SK-N-SH treated with all-trans-retinoic acid at 6 μM for 48 hours (cell line): ENCODE measurements around the gene SFXN2.

ENCODE experiments used
- ATAC-seq: fragments of 200-7000 bp; cut with Tn5 transposase; 3 replicates; pipeline ENCODE4 v1.9.1; 2020; ENCODE audit warnings: mild to moderate bottlenecking, moderate library complexity
- ARNTL ChIP-seq: fragments of 450-650 bp; formaldehyde crosslinking; IDR thresholded peaks from 2 replicates; pipeline ENCODE4 v1.5.0; 2020; ENCODE audit warnings: low read depth, mild to moderate bottlenecking, moderate library complexity, borderline replicate concordance
- CREB5 ChIP-seq: fragments of 250-450 bp; sonication (Bioruptor Pico); IDR thresholded peaks from 2 replicates; pipeline ENCODE4 v1.5.1; 2020; ENCODE audit warnings: low read depth, mild to moderate bottlenecking, moderate library complexity
- CSRNP3 ChIP-seq: fragments of 250-450 bp; sonication (Bioruptor Pico); IDR thresholded peaks from 2 replicates; pipeline ENCODE4 v1.5.1; 2021; ENCODE audit warnings: mild to moderate bottlenecking, moderate library complexity
- ESRRG ChIP-seq: fragments of 250-450 bp; sonication (Bioruptor Pico); IDR thresholded peaks from 2 replicates; pipeline ENCODE4 v1.6.1; 2021; ENCODE audit warnings: mild to moderate bottlenecking
- GLIS3 ChIP-seq: fragments of 250-450 bp; sonication (Bioruptor Pico); IDR thresholded peaks from 2 replicates; pipeline ENCODE4 v1.5.0; 2020; ENCODE audit warnings: mild to moderate bottlenecking, moderate library complexity
- OSR1 ChIP-seq: fragments of 250-450 bp; sonication (Bioruptor Pico); IDR thresholded peaks from 2 replicates; pipeline ENCODE4 v1.8.0; 2022; ENCODE audit warnings: moderate library complexity, mild to moderate bottlenecking, inconsistent platforms
- PPARA ChIP-seq: fragments of 250-450 bp; sonication (Bioruptor Pico); IDR thresholded peaks from 2 replicates; pipeline ENCODE4 v1.5.0; 2020; ENCODE audit warnings: mild to moderate bottlenecking, borderline replicate concordance
- RARB ChIP-seq: fragments of 250-450 bp; sonication (Bioruptor Pico); IDR thresholded peaks from 2 replicates; pipeline ENCODE4 v1.8.0; 2021; ENCODE audit warnings: mild to moderate bottlenecking, moderate library complexity
- SNAI2 ChIP-seq: fragments of 250-450 bp; sonication (Bioruptor Pico); IDR thresholded peaks from 2 replicates; pipeline ENCODE4 v1.5.0; 2020; ENCODE audit warnings: mild to moderate bottlenecking, moderate library complexity
- TOX ChIP-seq: fragments of 250-450 bp; sonication (Bioruptor Pico); IDR thresholded peaks from 2 replicates; pipeline ENCODE4 v1.8.0; 2021; ENCODE audit warnings: mild to moderate bottlenecking, moderate library complexity, borderline replicate concordance
- TSHZ2 ChIP-seq: fragments of 250-450 bp; sonication (Bioruptor Pico); IDR thresholded peaks from 2 replicates; pipeline ENCODE4 v1.5.0; 2020; ENCODE audit warnings: mild to moderate bottlenecking, moderate library complexity
- ZC3H10 ChIP-seq: fragments of 250-450 bp; sonication (Bioruptor Pico); IDR thresholded peaks from 2 replicates; pipeline ENCODE4 v1.5.1; 2021; ENCODE audit warnings: mild to moderate bottlenecking, moderate library complexity
- ZFP3 ChIP-seq: fragments of 250-450 bp; sonication (Bioruptor Pico); IDR thresholded peaks from 2 replicates; pipeline ENCODE4 v1.5.0; 2020; ENCODE audit warnings: mild to moderate bottlenecking, moderate library complexity
- ZFP30 ChIP-seq: fragments of 450-650 bp; formaldehyde crosslinking; IDR thresholded peaks from 2 replicates; pipeline ENCODE4 v1.5.0; 2022; ENCODE audit warnings: mild to moderate bottlenecking, moderate library complexity
- ZNF565 ChIP-seq: fragments of 450-650 bp; formaldehyde crosslinking; conservative IDR thresholded peaks from 2 replicates; pipeline ENCODE4 v1.5.0; 2020; ENCODE audit warnings: low read depth, mild to moderate bottlenecking, moderate library complexity
- ZNF70 ChIP-seq: fragments of 450-650 bp; formaldehyde crosslinking; IDR thresholded peaks from 2 replicates; pipeline ENCODE4 v1.5.0; 2020; ENCODE audit warnings: mild to moderate bottlenecking, moderate library complexity
- TF ChIP-seq, protein P1 (sequence below): fragments of 250-450 bp; sonication (Bioruptor Pico); IDR thresholded peaks from 2 replicates; pipeline ENCODE4 v1.8.0; 2020; ENCODE audit warnings: mild to moderate bottlenecking, moderate library complexity, borderline replicate concordance
- TF ChIP-seq, protein P2 (sequence below): fragments of 250-450 bp; sonication (Bioruptor Pico); IDR thresholded peaks from 2 replicates; pipeline ENCODE4 v1.8.0; 2021; ENCODE audit warnings: low read depth, mild to moderate bottlenecking, moderate library complexity, borderline replicate concordance

SFXN2 gene

DNA sequence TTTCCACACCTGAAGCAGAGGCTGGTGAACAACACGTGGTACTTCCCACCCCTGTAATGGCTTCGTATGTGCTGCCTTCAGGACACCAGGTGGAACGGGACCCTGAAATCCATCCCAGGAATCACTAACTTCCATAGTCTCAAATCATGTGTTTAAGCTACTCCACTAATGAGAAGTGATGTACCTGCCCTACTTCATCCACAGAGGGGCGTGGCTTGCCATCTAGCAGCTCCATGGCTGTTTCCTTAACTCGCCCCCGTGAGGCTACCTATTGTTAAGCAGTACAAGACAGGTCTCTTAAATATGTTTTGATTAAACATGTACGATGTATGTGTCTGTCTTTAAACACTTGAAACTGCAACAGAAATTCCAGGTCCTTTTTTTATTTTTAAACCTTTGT, 32.0 kb upstream of the SFXN2 start:
- no peak for ATAC-seq
- no peak for TF ChIP-seq PPARA (CRISPR knock-in tag)
- TF ChIP-seq TSHZ2 (CRISPR knock-in tag) = no peak
- TF ChIP-seq, protein P1, sequence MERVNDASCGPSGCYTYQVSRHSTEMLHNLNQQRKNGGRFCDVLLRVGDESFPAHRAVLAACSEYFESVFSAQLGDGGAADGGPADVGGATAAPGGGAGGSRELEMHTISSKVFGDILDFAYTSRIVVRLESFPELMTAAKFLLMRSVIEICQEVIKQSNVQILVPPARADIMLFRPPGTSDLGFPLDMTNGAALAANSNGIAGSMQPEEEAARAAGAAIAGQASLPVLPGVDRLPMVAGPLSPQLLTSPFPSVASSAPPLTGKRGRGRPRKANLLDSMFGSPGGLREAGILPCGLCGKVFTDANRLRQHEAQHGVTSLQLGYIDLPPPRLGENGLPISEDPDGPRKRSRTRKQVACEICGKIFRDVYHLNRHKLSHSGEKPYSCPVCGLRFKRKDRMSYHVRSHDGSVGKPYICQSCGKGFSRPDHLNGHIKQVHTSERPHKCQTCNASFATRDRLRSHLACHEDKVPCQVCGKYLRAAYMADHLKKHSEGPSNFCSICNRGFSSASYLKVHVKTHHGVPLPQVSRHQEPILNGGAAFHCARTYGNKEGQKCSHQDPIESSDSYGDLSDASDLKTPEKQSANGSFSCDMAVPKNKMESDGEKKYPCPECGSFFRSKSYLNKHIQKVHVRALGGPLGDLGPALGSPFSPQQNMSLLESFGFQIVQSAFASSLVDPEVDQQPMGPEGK (CRISPR knock-in tag) = no peak
- TF ChIP-seq GLIS3 = no peak
- no peak for TF ChIP-seq ARNTL (CRISPR knock-in tag)
- no peak for TF ChIP-seq ZNF565 (CRISPR knock-in tag)

GRCh38 chr10:102682981-102683380, 31.5 kb upstream of the SFXN2 start:
- no peak for ATAC-seq
- TF ChIP-seq ZFP3 (CRISPR knock-in tag) = no peak
- no peak for TF ChIP-seq RARB
- no peak for TF ChIP-seq ESRRG (CRISPR knock-in tag)
- no peak for TF ChIP-seq CSRNP3

- TF ChIP-seq GLIS3 (no peak), CSRNP3 (no peak), OSR1 (CRISPR knock-in tag) (no peak), SNAI2 (CRISPR knock-in tag) (no peak), ZFP30 (no peak), ZNF70 (CRISPR knock-in tag) (no peak), ARNTL (CRISPR knock-in tag) (no peak), ZC3H10 (no peak), PPARA (CRISPR knock-in tag) (no peak), CREB5 (CRISPR knock-in tag) (no peak), RARB (no peak), TOX (CRISPR knock-in tag) (no peak)
- TF ChIP-seq, protein P2, sequence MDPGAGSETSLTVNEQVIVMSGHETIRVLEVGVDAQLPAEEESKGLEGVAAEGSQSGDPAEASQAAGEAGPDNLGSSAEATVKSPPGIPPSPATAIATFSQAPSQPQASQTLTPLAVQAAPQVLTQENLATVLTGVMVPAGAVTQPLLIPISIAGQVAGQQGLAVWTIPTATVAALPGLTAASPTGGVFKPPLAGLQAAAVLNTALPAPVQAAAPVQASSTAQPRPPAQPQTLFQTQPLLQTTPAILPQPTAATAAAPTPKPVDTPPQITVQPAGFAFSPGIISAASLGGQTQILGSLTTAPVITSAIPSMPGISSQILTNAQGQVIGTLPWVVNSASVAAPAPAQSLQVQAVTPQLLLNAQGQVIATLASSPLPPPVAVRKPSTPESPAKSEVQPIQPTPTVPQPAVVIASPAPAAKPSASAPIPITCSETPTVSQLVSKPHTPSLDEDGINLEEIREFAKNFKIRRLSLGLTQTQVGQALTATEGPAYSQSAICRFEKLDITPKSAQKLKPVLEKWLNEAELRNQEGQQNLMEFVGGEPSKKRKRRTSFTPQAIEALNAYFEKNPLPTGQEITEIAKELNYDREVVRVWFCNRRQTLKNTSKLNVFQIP (CRISPR knock-in tag) = no peak
- ATAC-seq = no peak
Measured at GRCh38 chr10:102683736-102684135, 30.7 kb upstream of the SFXN2 start.
